HG03045 (cell line): Measurements from ENCODE around the gene UBE3C.
"Not testable (repeated sequence)": the region's sequence is repeated elsewhere in the genome, so short reads cannot be mapped to it uniquely, and the experiment has no call there.

Experiments
- ATAC-seq: cut with Tn5 transposase; IDR thresholded peaks from one replicate; pipeline ENCODE4 v1.9.1; 2021; ENCODE audit warnings: mild to moderate bottlenecking, moderate library complexity; ENCODE audit not compliant: unreplicated experiment

Gene UBE3C

GRCh38 chr7:157234271-157234670 is 95.5 kb downstream of the UBE3C start:
- ATAC-seq, result no peak

- ATAC-seq, result no peak
Observed at GRCh38 chr7:157235357-157236333, 96.9 kb downstream of the UBE3C start.

- ATAC-seq, result no peak
Observed at GRCh38 chr7:157238087-157238486, 99.4 kb downstream of the UBE3C start.

- no peak for ATAC-seq
Observed at GRCh38 chr7:157239571-157240270, 101.0 kb downstream of the UBE3C start.

- ATAC-seq, result no peak
Observed at GRCh38 chr7:157241631-157242030, 102.9 kb downstream of the UBE3C start.

GRCh38 chr7:157244516-157245294 is 106.0 kb downstream of the UBE3C start:
- no peak for ATAC-seq

GRCh38 chr7:157246052-157246451 is 107.3 kb downstream of the UBE3C start:
- ATAC-seq, result no peak

- ATAC-seq, result no peak
Observed at GRCh38 chr7:157248659-157249058, 109.9 kb downstream of the UBE3C start.

- no peak for ATAC-seq
Observed at GRCh38 chr7:157250605-157251228, 112.0 kb downstream of the UBE3C start.

GRCh38 chr7:157251817-157252216 is 113.1 kb downstream of the UBE3C start:
- ATAC-seq, result not testable (repeated sequence)

GRCh38 chr7:157253850-157254249 is 115.1 kb downstream of the UBE3C start:
- ATAC-seq, result no peak

- ATAC-seq, result not testable (repeated sequence)
Observed at GRCh38 chr7:157254781-157255180, 116.1 kb downstream of the UBE3C start.

- ATAC-seq, result no peak
Observed at GRCh38 chr7:157255201-157255606, 116.5 kb downstream of the UBE3C start.

- no peak for ATAC-seq
Observed at GRCh38 chr7:157263156-157263555, 124.4 kb downstream of the UBE3C start.

- ATAC-seq, result no peak
Observed at GRCh38 chr7:157265051-157265450, 126.3 kb downstream of the UBE3C start.

- no peak for ATAC-seq
Observed at GRCh38 chr7:157266272-157266671, 127.5 kb downstream of the UBE3C start.

- no peak for ATAC-seq
Observed at GRCh38 chr7:157267516-157267915, 128.8 kb downstream of the UBE3C start.

GRCh38 chr7:157267956-157268355 is 129.2 kb downstream of the UBE3C start:
- no peak for ATAC-seq

GRCh38 chr7:157268540-157268939 is 129.8 kb downstream of the UBE3C start:
- ATAC-seq, result no peak

- ATAC-seq, result no peak
Observed at GRCh38 chr7:157269341-157270059, 130.8 kb downstream of the UBE3C start.
